HG02610 (cell line): ENCODE measurements around the gene BCL11A.

Experiments used
- ATAC-seq: cut with Tn5 transposase; IDR thresholded peaks from one replicate; pipeline ENCODE4 v1.9.1; 2021; ENCODE audit warnings: mild to moderate bottlenecking, moderate library complexity; ENCODE audit not compliant: unreplicated experiment

Gene BCL11A

GRCh38 chr2:60548311-60548710 is 5.1 kb downstream of the BCL11A start:
- ATAC-seq: no peak

- ATAC-seq: no peak
These were observed 5.6 kb downstream of the BCL11A start for GRCh38 chr2:60547841-60548240.

- ATAC-seq: no peak
These were observed 6.6 kb downstream of the BCL11A start for GRCh38 chr2:60546756-60547420.

GRCh38 chr2:60544954-60545560 is 8.4 kb downstream of the BCL11A start:
- ATAC-seq: peak; percentile 53

GRCh38 chr2:60544062-60544461 is 9.4 kb downstream of the BCL11A start:
- no peak for ATAC-seq

GRCh38 chr2:60541056-60541651 is 12.3 kb downstream of the BCL11A start:
- no peak for ATAC-seq

- ATAC-seq: no peak
These were observed 13.4 kb downstream of the BCL11A start for GRCh38 chr2:60540074-60540473.

GRCh38 chr2:60539140-60539539 is 14.3 kb downstream of the BCL11A start:
- no peak for ATAC-seq

GRCh38 chr2:60538101-60538500 is 15.4 kb downstream of the BCL11A start:
- no peak for ATAC-seq

GRCh38 chr2:60536746-60537145 is 16.7 kb downstream of the BCL11A start:
- ATAC-seq: no peak

- ATAC-seq: peak; percentile 96
These were observed 17.7 kb downstream of the BCL11A start for GRCh38 chr2:60535685-60536312.

GRCh38 chr2:60534892-60535684 is 18.4 kb downstream of the BCL11A start:
- no peak for ATAC-seq

- ATAC-seq: no peak
These were observed 19.3 kb downstream of the BCL11A start for GRCh38 chr2:60534052-60534685.

- ATAC-seq: no peak
These were observed 20.1 kb downstream of the BCL11A start for GRCh38 chr2:60533101-60534051.

GRCh38 chr2:60532421-60532820 is 21.0 kb downstream of the BCL11A start:
- ATAC-seq: no peak

- ATAC-seq: no peak
These were observed 21.7 kb downstream of the BCL11A start for GRCh38 chr2:60531701-60532133.

GRCh38 chr2:60530660-60531281 is 22.7 kb downstream of the BCL11A start:
- no peak for ATAC-seq

GRCh38 chr2:60529785-60530627 is 23.4 kb downstream of the BCL11A start:
- no peak for ATAC-seq
